GM12873 (cell line): Measurements from ENCODE around the gene RPS6KA4.

Source experiments
- TF ChIP-seq, protein P1 (sequence below): IDR thresholded peaks from 2 replicates; pipeline ENCODE4 v1.5.1; 2012; ENCODE audit warnings: low read depth, mild to moderate bottlenecking, moderate library complexity, low read length, control low read depth; ENCODE audit not compliant: insufficient read depth; ENCODE audit errors: missing control alignments

The RPS6KA4 gene

DNA sequence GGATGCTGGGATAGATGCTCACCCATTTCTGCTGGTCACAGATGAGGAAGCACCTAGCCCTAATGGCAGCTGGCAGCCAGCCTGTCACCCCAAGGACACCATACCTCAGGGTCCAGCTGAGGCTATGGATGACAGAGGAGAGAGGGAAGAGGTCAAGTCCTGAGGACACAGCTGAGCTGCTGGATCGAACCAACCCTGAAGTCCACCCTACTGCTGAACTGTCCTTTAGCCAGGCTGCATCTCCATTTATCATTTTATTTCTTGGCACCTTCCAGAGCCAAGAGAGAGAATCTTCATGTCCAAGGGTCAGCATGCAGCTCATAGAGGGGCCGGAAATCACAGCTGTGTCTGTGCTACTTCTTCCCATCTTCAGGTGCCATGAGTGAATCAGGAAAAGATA lies 30.9 kb downstream of the RPS6KA4 start:
- TF ChIP-seq, protein P1, sequence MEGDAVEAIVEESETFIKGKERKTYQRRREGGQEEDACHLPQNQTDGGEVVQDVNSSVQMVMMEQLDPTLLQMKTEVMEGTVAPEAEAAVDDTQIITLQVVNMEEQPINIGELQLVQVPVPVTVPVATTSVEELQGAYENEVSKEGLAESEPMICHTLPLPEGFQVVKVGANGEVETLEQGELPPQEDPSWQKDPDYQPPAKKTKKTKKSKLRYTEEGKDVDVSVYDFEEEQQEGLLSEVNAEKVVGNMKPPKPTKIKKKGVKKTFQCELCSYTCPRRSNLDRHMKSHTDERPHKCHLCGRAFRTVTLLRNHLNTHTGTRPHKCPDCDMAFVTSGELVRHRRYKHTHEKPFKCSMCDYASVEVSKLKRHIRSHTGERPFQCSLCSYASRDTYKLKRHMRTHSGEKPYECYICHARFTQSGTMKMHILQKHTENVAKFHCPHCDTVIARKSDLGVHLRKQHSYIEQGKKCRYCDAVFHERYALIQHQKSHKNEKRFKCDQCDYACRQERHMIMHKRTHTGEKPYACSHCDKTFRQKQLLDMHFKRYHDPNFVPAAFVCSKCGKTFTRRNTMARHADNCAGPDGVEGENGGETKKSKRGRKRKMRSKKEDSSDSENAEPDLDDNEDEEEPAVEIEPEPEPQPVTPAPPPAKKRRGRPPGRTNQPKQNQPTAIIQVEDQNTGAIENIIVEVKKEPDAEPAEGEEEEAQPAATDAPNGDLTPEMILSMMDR: no peak

DNA sequence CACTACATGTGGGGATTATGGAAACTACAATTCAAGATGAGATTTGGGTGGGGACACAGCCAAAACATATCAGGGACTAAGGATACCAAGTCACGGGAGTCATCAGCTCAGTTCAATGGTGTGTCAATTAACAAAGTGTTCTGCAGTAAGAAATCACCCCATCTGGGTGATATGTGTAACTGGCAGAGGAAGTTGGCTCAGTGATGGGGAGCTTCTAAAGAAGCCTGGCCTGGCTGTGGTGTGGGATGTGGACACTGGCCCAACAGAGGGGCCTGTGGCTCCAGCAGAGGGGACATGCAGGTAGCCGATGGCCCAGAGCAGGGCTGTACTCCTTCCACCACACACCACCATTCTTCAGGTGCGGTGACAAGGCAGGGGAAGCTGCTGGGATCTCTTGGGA lies 31.6 kb downstream of the RPS6KA4 start:
- TF ChIP-seq, protein P1: no peak

DNA sequence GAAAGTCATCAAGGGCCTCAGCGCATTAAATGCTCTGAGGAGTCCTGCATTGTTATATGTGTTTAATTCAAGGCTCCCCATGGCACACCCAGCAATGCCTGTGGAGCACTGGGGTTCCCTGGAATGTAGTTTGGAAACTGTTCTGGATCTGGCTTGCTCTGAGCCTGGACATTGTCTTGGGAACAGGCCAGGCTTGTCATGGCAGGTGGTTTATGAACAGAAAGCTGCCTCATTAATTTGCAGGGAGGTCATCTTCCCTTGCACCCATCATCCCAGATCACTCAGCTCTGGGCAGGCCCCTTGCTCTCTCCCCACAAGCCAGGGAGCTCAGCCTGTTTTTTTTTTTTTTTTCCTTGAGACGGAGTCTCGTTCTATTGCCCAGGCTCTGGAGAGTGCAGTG lies 32.9 kb downstream of the RPS6KA4 start:
- TF ChIP-seq, protein P1: no peak

DNA sequence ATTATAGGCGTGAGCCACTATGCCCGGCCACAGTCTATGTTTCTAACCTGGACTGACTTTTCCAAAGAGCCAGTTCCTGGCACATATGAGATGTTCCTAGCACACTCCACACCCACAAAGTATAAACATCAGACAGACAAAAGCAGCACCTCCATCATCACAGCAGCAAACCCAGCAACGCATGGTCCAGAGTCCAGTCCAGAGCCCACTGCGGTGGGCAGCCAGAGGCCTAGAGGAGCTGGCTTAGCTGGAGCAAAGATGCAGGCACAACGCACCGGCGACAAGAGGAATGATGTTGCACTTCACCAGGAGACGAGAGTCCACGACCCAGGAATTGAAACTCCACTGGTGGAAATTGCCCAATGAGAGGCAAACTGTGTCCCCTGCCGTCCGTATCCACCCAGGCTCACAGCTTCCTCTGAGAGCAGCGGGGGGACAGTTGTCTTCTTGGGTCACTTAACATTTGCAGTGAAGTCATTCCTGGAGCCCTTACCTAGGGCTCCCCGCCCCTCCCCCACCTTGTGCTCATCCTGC lies 36.6 kb downstream of the RPS6KA4 start:
- TF ChIP-seq, protein P1: no peak

DNA sequence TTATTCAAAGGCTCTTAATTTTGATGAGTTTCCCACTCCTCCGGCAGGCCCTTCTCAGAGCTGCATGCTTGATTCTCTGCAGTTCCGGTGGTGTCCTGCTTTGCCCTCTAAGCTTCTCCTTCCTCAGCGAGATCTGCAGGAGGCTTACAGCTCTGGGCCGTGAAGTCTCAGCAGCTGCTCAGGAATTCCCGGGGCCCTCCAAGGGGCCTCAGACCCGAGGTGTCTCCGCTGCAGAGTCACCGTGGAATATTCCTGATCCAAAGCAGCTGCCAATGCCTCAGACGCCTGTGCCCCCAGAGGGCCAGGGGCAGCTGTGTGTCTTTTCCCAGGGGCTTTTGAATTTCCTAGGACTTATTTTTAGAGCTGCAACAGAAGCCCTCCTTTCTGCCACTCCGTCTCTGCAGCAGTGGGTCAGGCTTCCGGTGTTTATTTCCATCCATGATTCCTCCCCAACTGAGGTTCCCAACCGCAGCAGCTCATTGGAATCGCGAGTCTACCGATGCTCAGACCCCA lies 37.2 kb downstream of the RPS6KA4 start:
- TF ChIP-seq, protein P1: no peak

DNA sequence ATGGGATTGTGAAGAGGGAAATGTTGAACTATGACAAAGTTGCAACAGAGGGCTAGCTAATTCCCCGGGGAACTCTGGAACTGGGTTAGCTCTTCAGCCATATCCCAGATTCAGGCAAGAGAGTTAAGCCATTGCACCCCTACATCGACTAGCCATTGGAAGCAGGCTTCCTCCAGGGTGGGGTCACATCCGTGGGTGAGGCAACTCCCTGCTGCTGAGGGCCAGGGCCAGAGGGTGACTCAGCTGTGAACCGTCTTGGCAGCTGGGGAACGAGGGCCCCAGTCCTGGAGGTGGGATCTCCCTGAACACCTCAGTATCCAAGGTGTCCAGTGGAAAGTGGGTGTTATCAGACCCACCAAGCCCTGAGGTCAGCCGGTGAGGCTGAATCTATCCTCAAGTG lies 41.1 kb downstream of the RPS6KA4 start:
- TF ChIP-seq, protein P1: no peak

DNA sequence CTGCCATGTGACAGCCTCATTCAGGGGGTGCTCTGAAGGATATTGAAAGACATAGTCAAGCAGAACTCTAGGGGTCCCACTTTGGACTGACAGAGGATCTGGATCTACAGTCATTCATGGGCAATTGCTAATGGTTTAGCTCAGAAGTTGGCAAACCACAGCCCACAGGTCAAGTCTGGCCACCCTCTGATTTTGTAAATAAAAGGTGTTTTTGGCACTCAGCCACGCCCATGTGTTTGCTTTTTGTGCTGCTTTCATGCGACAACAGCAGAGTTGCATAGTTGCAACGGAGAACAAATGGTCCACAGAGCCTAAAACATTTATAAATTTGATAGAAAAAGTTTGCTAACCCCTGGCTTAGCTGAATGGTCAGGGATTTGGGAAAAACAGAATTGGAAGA lies 41.7 kb downstream of the RPS6KA4 start:
- TF ChIP-seq, protein P1: no peak
